Measurements from ENCODE around the gene MEIS1. TPM values are rescaled to one million over a fixed set of nuclear protein-coding genes. Genes with fewer than 3 reads are reported as not detected.

The MEIS1 gene
- total RNA-seq, 1 donor from 2014 or later: not detected

DNA sequence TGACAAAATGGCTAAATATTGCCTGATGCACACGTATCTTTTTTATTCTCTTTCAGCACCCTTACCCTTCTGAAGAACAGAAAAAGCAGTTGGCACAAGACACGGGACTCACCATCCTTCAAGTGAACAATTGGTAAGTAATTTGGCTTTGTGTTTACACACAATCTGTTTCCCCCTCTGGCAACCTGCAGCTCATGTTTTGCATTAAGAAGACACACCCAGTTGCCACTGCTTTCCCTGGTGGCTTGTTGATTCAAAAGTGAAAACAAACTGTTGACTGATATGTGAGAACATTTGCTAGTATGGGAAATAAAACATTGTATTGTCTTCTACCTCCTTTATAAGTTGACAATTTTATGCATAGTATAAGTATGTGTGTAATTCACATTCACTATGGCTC is 113.0 kb downstream of the MEIS1 start:
- no peak overlapping the region for H3K27ac Mint-ChIP-seq
- ChIA-PET POLR2A (no interaction called here), CTCF (no interaction called here)
- intact Hi-C loops (cut with micrococcal nuclease): no loop called here
- TF ChIP-seq, protein P1, sequence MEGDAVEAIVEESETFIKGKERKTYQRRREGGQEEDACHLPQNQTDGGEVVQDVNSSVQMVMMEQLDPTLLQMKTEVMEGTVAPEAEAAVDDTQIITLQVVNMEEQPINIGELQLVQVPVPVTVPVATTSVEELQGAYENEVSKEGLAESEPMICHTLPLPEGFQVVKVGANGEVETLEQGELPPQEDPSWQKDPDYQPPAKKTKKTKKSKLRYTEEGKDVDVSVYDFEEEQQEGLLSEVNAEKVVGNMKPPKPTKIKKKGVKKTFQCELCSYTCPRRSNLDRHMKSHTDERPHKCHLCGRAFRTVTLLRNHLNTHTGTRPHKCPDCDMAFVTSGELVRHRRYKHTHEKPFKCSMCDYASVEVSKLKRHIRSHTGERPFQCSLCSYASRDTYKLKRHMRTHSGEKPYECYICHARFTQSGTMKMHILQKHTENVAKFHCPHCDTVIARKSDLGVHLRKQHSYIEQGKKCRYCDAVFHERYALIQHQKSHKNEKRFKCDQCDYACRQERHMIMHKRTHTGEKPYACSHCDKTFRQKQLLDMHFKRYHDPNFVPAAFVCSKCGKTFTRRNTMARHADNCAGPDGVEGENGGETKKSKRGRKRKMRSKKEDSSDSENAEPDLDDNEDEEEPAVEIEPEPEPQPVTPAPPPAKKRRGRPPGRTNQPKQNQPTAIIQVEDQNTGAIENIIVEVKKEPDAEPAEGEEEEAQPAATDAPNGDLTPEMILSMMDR (IDR thresholded peaks at IDR 0.05): no peak
- no peak for ATAC-seq (ENCODE audit: low read depth)
- H3K27me3 Mint-ChIP-seq: no peaks in the 10 kb centered on the region
- no peak for DNase-seq
- no peaks in the 10 kb centered on the region for H3K36me3 Mint-ChIP-seq (ENCODE audit: low read depth)
- H3K9me3 Mint-ChIP-seq: no peaks in the 10 kb centered on the region
- no peaks in the 10 kb centered on the region for H3K4me1 Mint-ChIP-seq
- H3K4me3 Mint-ChIP-seq: no peak overlapping the region

DNA sequence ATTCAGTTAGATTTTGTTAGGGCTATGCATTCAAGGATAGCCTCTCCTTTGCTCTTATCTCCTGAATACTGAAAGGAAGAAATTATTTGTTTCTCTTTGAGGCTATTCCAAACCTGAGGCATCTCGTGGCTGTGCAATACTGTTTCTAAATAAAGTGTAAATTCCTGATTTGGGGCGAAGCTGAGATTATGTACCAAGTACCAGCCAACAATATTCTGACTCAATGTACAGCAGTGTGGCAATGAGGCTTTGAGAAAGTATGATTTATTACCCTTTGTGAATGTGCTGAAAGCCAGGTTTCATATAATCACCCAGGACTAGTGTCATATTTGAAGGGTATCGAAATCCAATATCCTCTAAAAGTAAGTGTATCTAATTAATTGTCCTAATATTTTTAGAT is 113.5 kb downstream of the MEIS1 start:
- POLR2A ChIA-PET: no interaction called here
- intact Hi-C loops (cut with micrococcal nuclease): no loop called here
- Mint-ChIP-seq H3K27me3 (no peaks in the 10 kb centered on the region), H3K4me3 (no peak overlapping the region), H3K9me3 (no peaks in the 10 kb centered on the region), H3K36me3 (ENCODE audit: low read depth) (no peaks in the 10 kb centered on the region), H3K4me1 (no peaks in the 10 kb centered on the region), H3K27ac (no peak overlapping the region)
- DNase-seq (no peak), ATAC-seq (ENCODE audit: low read depth) (no peak)
- CTCF ChIA-PET: no interaction called here
- TF ChIP-seq, protein P1 (IDR thresholded peaks at IDR 0.05): no peak

DNA sequence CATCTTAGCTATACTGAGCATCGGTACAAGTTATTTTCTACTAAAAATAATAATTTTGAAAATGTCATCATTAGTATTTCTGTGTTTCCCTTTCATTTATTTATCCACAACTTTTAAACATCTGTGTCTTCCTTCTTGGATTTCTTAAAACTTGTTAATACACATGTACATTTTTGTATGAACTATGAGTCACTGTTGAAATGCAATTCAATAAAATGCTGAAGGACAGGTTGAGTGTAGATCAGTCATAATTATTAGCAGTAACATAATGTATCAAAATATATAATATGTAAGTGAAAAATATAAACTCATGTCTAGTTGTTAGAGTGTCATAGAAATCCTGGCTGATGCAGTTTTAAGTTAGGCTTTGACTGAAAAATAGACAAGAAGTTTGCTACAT is 115.9 kb downstream of the MEIS1 start:
- no peaks in the 10 kb centered on the region for H3K27me3 Mint-ChIP-seq
- POLR2A ChIA-PET: no interaction called here
- H3K4me1 Mint-ChIP-seq: peaks cover 9% of the 10 kb centered on the region
- TF ChIP-seq, protein P1 (IDR thresholded peaks at IDR 0.05): no peak
- H3K4me3 Mint-ChIP-seq: no peak overlapping the region
- no peaks in the 10 kb centered on the region for H3K36me3 Mint-ChIP-seq (ENCODE audit: low read depth)
- H3K9me3 Mint-ChIP-seq: no peaks in the 10 kb centered on the region
- intact Hi-C loops (cut with micrococcal nuclease): no loop called here
- H3K27ac Mint-ChIP-seq: no peak overlapping the region
- CTCF ChIA-PET: no interaction called here
- no peak for DNase-seq
- no peak for ATAC-seq (ENCODE audit: low read depth)

DNA sequence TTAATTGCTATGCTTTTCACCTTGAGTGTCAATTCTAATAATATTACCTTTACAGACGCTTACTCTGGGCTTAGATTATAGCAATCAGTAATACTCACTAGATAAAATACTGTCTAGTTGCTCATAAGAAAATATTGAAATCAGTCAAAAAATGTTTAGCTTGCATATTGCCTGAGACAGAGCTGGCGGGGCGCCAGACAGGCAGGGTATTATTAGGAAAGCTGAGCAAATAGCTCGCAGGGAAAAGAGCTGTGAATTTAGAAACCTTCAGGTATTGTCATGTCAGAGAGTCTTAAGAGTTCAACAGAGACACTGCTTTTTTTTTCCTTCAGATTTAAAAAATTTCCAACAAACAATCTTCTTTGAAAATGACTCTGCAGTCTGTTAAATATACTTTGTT is 118.4 kb downstream of the MEIS1 start:
- intact Hi-C loops (cut with micrococcal nuclease): no loop called here
- DNase-seq (no peak), ATAC-seq (ENCODE audit: low read depth) (no peak)
- Mint-ChIP-seq H3K4me3 (no peak overlapping the region), H3K4me1 (peaks cover 15% of the 10 kb centered on the region), H3K36me3 (ENCODE audit: low read depth) (no peaks in the 10 kb centered on the region), H3K27me3 (peaks cover 6% of the 10 kb centered on the region), H3K9me3 (no peaks in the 10 kb centered on the region), H3K27ac (no peak overlapping the region)
- TF ChIP-seq, protein P1 (IDR thresholded peaks at IDR 0.05): no peak
- POLR2A ChIA-PET: no interaction called here
- CTCF ChIA-PET: no interaction called here

DNA sequence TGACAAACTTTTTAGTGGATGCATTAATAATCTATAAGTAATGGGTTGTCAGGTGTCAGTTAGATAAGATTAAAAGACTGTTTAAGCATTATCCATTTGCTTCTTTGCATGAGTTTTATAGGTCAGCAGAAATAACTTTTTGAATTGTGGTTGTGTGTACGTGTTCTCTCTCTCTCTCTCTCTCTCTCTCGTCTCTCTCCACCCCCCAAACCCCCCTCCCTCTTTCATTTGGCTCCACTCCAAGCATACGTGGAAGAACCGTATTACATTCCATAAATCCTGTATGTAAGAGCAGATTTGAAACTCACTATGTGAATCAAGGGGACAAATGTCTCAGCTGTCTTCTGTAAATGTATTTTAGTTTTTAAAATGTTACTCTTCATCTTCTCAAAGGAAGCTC is 120.2 kb downstream of the MEIS1 start:
- CTCF ChIA-PET: no interaction called here
- peaks cover 15% of the 10 kb centered on the region for H3K4me1 Mint-ChIP-seq
- no peaks in the 10 kb centered on the region for H3K9me3 Mint-ChIP-seq
- POLR2A ChIA-PET: no interaction called here
- DNase-seq: no peak
- H3K4me3 Mint-ChIP-seq: no peak overlapping the region
- no peaks in the 10 kb centered on the region for H3K36me3 Mint-ChIP-seq (ENCODE audit: low read depth)
- no peak overlapping the region for H3K27ac Mint-ChIP-seq
- no peak for ATAC-seq (ENCODE audit: low read depth)
- TF ChIP-seq, protein P1 (IDR thresholded peaks at IDR 0.05): no peak
- H3K27me3 Mint-ChIP-seq: peaks cover 8% of the 10 kb centered on the region
- intact Hi-C loops (cut with micrococcal nuclease): no loop called here
